NOMO-1 (cell line): Measurements from ENCODE around the gene KRT17.
"Not testable (repeated sequence)": the region's sequence is repeated elsewhere in the genome, so short reads cannot be mapped to it uniquely, and the experiment has no call there.

ENCODE experiments used
- DNase-seq, 2 experiments: peaks; one replicate each; lab custom pipeline; 2025; ENCODE audit not compliant: unreplicated experiment in 2 of 2; lab: John Stamatoyannopoulos, UW

KRT17 gene

DNA sequence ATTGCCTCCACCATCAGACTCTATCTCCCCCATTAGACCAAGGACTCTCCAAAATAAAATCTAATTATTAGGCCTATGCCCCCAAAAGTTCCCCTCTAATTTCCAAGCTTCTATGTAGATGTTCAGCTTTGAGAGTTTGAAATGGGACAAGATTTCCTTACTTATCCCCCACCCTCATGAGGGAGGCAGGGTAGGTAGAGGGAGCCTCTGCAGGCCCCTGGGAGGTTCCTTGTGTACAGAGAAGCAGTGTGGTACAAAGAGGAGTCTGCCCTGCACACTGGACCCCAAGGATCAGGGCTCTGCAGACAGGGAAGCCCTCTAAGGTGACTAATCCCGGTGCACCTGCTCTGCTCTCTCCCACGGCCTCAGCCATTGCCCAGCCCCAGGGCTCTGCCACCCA, 2.5 kb downstream of the KRT17 start:
- no peak for DNase-seq

DNA sequence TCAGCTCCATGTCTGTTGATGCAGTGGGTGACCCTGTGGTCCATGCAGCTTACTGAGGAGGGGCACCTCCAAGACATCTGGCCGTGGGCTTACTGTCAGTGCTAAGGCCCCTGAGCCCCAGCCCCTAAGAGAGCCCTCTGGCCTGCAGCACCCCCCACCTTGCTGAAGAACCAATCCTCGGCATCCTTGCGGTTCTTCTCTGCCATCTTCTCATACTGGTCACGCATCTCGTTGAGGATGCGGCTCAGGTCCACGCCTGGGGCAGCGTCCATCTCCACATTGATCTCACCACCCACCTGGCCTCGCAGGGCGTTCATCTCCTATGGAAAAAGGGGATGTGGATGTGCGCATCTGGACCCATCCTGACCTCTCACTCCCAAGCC, 2.9 kb downstream of the KRT17 start:
- not testable (repeated sequence) for DNase-seq

DNA sequence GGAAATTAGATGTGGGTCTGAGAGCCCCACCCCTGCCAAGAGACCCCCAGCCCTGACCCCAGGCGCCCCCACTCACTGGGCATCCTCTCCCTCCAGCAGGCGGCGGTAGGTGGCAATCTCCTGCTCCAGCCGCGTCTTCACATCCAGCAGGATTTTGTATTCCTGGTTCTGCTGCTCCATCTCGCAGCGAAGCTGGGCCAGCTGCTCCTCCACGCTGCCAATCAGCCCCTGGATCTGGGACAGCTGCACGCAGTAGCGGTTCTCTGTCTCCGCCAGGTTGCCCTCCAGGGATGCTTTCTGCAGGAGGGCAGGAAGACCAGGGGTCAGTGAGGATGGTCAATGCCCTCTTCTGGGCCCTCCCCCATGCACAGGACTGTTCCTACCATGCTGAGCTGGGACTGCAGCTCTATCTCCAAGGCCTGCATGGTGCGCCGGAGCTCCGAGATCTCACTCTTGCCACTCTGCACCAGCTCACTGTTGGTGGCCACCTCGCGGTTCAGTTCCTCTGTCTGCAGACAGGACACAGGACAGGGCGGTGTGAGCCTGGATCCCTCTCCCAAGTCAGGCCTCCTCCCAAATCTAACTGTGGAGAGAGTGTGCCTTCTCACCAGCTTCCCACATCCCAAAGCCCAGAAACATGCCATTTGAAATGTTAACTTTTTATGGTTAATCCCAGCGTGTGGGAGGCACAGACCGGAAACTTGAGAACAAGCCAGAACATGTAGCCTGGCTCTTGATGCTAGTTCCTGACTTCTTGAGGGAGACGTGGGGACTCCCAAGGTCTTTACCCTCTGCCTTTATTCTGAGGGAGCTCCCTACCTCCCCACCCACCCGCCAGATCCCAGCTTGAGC, 3.6 kb downstream of the KRT17 start:
- DNase-seq = no peak

DNA sequence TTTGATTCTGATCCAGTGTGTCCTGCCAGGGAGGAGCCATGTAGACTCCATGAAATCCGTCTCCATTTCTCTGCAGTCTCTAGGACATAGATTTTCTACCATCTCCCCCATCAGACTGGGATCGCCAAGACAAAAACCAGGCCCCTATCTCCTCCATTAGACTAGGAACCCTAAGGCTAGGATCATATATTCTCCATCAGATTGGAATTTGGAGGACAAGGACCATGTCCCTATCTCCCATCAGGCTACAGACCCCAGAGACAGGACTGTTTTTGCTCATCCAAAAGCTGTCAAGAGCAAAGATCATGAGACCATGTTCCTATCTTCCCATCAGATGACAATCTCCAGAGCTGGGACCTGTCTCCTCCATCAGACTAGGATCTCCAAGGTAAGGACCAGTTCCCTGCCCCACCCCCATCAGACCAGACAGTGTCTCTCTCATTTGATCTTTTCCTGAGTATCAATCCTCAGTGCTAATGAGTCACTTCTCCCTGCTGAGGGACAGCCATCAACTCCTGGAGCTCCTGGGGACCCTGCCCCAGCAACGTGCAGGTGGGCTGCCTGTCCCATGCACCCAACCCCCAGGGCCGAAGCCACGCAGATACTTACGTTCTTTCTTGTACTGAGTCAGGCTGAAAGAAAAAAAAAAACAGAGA, 4.3 kb downstream of the KRT17 start:
- not testable (repeated sequence) for DNase-seq

DNA sequence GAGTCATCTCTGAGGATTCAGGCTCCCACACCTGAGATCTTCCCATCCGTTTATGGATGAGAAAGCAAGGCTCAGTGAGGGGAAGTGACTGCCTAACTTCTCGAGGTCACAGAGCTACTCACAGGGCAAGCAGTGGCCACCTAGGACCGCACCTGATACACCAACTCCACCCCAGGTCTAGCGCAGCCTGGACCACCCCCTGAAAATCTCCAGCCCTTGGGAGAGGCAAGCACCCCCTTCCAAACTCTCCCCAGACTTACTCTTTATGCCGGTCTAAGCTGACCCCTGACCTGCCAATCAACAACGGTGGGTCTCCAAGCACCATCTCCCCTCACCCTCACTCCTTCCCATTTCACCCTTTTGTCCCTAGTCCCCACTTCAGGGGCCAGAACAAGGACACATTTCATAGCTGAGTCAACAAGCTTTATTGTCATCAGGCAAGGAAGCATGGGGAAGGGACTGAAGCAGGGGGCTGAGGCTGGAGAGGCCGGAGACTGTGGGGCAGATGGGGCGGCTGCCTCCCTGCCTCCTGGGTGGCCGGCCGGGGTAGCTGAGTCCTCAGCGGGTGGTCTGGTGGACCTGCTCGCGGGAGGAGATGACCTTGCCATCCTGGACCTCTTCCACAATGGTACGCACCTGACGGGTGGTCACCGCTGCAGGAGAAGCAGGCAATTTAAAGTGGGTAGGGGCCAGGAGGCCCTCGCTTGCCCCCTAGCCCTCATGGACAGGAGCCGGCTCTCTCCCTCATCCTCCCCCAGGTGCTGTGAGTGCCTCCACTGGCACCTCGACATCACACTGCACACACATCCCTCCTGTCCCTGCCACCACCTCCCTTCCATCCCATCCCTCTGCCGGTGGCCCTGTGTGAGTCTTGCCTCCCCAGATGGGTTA, 5.1 kb downstream of the KRT17 start:
- no peak for DNase-seq

DNA sequence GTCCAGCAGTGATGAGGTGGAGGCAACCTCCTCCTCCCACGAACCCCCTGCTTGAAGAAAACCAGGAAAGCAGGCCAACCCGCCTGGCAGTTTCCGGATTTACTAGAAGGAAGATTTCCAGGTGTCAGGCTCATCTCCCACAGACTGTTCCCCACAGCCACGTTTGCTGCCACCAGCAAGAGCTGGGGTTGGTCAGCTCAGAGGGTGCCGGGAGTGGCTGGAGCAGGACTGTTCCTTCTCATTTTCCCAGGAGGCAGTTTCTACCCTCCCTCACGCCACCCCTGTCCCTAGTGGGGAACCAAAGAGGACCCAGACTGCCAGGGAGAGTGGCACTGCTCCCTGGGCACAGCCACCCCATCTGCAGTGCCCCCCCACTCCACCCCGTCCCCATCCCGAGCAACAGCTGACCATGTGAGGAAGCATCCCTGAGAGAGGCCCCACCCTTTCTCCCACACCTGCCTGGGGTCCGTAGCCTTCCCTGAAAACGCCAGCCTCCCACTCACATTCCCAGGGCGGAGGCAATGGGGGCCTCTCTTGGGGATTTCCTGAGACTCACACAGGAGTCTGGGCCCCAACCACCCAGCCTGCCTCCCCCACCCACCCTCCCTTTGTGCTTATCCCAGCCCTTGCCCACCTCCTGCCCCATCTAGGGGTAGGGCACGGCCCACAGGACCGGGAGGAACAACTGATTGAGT, 5.9 kb downstream of the KRT17 start:
- no peak for DNase-seq

DNA sequence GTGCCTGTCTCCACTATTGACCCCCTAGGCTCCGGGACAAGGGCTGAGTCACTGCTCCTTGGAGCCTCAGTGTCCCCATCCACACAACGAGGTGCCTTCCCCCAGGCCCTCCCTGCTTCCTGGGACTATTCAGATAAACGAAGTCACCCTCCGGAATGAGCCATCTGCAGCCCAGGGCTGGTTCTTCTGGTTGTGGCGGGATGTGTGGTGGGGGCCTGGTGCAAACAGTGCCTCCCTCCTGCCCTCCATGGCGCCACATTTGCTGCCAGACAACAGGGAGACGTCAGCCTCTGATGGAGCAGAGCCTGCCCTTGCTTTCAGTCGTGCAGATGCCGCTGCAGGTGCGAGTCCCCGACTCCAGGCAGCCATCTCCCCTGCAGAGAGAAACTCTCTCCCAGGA, 6.7 kb downstream of the KRT17 start:
- no peak for DNase-seq

DNA sequence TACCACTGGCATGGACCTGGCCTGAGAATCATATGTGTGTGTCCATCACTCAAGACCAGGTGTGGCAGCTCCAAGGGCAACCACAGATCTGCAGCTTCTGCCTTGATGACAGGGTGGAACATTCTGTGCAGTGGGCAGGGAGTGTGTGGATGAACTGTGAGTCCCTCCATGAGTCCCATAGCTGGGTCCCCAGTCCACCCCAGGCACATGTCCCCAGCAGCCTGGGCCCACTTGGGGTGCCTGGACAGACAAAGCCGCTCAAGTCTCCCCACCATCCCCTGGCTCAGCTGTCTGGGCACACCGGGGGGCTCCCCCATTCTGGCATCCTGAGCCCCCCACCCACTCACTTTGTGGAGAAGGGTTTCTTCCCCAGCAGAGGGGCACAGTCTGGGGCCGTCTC, 7.2 kb downstream of the KRT17 start:
- DNase-seq = no peak

DNA sequence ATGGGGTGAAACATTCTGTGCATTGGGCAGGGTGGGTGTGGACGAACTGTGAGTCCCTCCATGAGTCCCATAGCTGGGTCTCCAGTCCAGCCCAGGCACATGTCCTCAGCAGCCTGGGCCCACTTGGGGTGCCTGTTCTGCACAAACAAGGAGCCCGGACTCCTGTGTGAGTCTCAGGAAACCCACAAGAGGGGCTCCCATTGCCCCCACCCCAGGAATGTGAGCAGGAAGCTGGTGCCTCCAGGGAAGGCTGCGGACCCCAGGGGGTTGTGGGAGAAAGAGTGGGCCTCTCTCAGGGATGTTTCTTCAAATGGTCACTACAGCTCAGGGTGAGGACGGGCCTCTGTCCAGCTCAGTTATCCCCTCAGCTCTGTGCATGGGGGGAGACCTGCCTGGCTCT, 7.9 kb downstream of the KRT17 start:
- not testable (repeated sequence) for DNase-seq

DNA sequence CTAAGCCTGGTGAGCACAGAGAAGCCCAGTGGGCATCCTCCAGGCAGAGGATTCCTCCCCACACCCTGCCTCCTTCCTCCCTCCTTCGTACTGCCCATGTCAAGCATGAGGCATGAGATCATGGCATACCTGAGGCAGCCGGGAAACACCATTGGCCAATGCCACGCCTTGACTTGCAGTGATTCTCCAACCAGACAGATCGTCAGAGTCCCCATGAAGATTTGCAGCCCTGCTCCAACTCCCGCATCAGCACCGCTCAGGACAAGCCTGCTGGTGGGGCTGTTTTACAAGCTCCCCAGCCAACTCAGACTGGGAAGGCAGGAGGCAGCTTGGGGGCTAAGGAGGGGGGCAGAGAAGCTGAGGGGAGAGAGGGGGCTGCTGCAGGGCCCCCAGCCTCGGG, 8.9 kb downstream of the KRT17 start:
- DNase-seq = no peak

DNA sequence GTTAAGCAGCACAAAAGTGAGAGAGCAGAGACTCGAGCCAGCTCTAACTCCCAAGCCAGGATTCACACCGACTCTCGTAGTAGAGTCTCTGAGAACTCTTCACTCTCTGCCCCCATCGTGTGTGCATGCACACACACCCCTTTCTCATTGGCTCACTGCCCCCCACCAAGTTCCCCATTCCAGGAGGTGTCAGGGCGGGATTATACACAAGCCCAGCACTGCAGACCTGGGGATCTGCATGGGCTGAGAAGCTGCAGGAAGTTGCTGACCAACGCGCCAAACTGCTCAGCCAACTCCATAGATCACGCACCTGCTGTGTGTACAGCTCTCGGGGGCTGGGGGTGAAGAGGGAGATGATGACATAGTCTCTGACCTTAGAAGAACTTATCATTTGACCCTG, 9.6 kb downstream of the KRT17 start:
- DNase-seq = not testable (repeated sequence)

DNA sequence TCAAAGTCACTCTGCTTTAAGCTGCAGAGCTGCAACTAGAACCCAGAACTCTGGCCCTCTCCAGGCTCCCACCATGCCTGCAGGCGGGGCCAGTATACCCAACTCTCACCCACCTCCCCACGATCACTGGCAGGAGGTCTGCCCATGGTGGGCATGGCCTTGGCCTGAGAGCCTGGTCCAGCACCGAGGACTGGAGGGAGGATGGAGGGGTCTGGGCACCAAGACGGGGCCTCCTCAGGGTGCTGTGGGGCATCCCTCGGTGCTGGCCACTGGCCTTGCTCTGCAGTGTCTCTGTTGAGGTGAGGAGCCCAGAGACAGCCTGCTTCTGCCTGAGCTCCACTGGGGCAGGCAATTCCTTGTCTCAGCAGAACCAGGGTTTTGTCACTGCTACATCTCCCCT, 10.3 kb downstream of the KRT17 start:
- no peak for DNase-seq

DNA sequence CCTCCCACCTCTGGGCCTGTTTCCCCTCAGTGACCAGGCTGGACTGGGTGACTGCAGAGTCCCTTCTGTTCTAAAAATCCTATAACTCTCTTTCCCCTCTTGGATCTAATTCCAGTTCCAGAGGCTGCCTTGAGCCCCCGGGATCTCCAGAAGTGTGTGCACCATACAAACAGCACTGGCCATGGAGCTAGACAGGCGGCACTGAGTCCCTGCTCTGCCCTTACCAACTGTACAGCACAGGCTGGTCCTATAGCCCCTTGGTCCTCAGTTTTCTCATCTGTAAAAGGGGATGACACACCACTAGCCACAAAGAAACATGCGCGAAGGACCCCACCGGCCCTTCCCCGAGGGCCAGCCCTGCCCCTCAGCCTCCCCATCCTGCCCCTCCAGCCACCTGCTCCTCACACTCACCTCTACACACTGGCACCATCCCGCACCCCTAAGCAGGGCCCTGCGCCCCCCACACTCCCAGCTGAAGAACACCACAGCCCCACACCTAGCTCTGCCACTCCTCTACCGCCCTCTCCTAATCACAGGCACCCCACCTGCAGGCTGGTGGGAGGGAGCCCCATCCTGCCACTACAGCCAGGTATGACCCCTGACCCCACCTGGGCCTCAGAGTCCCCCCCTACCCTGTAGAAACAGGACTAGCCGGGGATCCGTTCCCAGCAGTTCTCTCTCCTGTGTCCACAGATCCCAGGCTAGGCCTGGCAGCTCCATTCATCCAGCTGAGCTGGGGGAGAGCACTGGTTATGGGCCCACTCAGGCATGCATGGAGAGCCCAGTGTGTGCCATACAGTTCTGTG, 10.9 kb downstream of the KRT17 start:
- no peak for DNase-seq

DNA sequence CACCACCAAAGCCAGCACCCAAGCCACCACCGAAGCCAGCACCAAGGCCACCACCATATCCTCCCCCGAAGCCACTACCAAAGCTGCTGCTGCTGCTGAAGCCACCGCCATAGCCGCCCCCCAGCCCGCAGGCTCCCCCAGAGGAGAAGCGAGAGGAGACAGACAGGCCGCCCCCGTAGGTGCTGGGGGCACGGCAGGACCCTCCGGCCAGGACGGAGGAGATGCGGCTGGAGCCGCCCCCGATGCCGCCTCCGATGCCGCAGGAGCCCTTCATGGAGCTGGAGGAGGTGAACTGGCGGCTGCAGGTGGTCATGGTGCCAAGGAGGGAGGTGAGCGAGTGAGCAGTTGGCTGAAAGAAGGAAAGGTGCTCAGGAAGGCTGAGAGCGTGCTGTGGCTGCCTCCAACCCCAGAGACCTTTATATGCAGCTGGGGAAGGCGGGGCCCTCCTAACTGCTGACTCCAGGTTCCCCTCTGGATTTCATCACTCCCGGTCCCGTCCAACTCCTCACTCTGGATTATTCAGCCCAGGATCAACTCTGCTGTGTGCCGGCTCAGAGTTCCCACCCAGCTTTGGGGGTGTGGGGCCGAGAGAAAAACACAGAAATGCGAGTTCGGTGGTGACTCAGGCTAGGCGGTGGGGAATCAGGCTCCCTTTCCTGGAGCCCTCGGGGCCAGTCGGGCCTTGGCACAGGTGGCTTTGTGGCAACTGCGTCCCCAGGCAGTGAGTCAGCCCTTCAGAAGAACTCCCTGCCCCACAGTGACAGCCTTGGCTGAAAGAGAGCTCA, 11.8 kb downstream of the KRT17 start, which contains the start of gene KRT16:
TSS of gene KRT16 (minus strand) at position 392 of the 785 bp plus-strand sequence. CDS start at position 313, 79 bp downstream.
- not testable (repeated sequence) for DNase-seq

DNA sequence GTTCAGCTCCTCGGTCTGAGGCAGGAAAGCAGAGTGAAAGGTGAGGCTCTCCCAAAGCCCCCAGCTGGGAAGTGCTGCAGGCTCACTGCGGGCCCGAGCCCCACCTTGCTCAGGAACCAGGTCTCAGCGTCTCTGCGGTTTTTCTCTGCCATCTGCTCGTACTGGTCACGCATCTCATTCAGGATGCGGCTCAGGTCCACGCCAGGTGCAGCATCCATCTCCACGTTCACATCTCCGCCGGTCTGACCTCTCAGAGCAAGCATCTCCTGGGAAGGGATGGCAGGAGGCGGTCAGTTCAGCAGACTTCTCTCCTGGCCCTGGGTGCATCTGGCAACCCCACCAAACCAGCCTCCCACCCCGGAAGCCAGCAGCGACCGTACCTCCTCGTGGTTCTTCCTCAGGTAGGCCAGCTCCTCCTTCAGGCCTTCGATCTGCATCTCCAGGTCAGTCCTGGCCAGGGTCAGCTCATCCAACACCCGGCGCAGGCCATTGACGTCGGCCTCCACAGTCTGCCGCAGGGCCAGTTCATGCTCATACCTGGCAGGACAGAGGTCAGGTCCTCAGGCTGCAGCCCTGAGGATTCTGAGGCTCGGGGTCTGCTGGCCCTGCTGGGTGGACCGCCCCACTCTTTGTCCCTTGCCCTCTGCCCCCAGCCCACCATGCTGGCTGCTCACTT, 13.3 kb downstream of the KRT17 start:
- no peak for DNase-seq

DNA sequence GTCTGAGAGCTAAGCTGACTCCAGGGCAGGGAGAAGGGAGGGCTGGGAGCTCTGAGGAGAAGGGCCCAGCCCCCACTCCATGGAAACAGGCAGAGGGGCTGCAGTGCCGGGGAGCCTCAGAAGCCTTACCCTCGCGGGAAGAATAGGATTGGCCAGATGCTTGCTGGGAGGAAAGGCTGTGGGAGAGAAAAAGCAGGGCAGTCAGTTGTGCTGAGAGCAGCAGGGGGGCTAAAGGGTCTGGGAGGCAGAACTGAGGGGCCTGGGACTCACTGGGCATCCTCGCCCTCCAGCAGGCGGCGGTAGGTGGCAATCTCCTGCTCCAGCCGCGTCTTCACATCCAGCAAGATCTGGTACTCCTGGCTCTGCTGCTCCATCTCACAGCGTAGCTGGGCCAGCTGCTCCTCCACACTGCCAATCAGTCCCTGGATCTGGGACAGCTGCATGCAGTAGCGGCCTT, 14.3 kb downstream of the KRT17 start:
- not testable (repeated sequence) for DNase-seq

DNA sequence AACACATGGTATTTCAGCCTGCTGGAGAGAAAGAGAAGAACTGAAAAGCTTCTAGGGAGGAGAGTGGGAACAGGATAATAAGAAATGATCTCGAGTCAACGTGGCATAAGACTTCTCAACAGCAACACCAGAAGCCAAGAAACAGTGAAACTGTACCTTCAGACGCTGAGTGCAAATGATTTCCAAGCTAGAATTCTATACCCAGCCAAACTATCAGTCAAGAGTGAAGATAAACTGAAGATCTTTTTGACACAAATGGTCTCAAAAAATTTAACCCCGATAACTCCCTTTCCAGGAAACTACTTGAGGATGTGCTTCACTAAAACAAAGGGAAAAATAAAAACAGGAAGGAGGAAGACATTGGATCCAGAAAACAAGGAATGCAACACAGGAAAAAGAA, 17.4 kb downstream of the KRT17 start:
- not testable (repeated sequence) for DNase-seq

DNA sequence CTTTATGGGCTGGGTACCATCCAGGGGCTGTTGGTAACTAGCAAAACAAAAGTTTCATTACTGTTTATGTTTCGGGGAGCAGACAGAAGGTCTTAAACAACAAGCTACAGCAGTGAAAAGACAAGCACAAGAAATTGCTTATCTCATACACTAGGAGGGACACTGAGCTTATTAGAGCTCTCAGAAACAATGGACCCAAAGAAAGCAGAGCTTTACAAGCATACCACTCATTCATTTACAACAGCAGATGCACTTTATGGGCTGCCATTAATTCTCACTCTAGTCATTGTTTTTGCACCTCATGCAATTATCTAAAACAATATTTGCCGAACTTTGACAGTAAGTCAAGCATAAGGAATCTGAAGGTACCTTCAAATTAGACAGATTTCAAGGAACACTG, 21.9 kb downstream of the KRT17 start:
- no peak for DNase-seq
